GM12801 (cell line): ENCODE data around the gene GPR146.

ENCODE experiments used
- TF ChIP-seq, protein P1 (sequence below): IDR thresholded peaks from one replicate; pipeline ENCODE4 v1.5.1; 2011; ENCODE audit warnings: control low read depth; ENCODE audit not compliant: insufficient read length; ENCODE audit errors: extremely low read depth

GPR146 gene

DNA sequence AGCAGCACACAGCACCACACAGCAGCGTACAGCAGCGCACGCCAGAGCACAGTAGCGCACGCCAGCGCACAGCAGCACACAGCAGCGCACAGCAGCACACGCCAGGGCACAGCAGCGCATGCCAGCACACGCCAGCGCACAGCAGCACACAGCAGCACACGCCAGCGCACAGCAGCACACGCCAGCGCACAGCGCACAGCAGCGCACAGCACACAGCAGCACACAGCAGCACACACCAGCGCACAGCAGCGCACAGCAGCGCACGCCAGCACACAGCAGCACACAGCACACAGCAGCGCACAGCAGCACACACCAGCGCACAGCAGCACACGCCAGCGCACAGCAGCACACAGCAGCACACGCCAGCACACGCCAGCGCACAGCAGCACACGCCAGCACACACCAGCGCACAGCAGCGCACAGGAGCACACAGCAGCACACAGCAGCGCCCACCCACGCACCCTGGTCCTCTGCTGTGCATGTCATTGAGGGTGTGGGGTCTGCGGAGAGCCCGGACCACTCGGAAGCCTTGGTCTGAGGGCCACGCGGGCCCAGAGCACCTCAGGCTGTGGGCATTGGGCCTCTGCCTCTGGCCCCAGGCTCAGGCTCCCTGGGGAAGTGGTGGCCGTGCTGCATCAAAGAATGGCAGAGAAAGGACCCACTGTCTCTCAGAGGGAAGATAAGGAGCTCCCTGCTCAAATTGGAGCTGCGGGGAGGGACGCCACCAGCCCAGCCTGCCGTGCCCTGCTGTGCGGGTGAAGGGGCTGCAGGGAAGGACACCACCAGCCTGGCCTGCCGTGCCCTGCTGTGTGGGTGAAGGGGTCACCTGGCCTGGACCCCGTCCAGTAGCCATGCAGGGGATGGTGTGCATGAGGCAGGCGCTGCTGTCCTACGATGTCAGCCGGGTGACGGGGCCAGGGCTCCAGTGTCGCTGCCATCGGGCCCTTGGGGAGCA is 27.5 kb upstream of the GPR146 start:
- TF ChIP-seq, protein P1, sequence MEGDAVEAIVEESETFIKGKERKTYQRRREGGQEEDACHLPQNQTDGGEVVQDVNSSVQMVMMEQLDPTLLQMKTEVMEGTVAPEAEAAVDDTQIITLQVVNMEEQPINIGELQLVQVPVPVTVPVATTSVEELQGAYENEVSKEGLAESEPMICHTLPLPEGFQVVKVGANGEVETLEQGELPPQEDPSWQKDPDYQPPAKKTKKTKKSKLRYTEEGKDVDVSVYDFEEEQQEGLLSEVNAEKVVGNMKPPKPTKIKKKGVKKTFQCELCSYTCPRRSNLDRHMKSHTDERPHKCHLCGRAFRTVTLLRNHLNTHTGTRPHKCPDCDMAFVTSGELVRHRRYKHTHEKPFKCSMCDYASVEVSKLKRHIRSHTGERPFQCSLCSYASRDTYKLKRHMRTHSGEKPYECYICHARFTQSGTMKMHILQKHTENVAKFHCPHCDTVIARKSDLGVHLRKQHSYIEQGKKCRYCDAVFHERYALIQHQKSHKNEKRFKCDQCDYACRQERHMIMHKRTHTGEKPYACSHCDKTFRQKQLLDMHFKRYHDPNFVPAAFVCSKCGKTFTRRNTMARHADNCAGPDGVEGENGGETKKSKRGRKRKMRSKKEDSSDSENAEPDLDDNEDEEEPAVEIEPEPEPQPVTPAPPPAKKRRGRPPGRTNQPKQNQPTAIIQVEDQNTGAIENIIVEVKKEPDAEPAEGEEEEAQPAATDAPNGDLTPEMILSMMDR = no peak

DNA sequence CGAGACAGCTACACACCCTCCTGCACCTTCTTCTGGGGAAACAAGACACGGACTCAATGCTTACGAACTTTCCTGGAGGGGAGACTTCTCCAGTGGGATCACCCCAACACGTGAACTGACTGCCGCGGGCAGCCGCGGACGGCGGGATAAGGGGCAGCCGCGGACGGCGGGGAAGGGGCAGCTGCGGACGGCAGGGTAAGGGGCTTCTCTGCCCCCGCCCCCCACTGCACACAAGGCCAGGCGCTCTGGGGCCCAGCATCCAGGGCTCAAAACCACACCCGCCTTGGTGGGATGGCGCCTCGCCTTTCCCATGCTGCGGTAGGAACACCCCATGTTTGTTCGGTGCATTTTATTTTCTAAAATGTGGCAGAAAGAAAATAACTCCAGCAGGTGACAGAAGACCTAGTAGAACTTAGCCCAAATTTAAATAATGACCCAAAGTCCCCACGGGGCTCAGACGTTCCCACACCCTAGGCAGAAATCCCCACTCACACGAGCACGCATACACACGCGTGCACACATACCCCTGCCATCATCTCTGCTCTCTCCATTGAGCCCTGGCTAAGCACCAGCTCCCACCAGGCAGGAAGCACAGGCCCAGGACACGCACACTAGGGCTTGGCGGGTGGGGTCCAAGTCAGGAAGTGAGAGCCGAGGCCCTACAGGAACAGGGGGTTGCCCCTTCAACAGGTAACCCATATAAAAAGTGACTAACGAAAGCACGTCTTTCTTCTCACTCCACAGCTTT is 26.6 kb upstream of the GPR146 start:
- TF ChIP-seq, protein P1 = no peak

DNA sequence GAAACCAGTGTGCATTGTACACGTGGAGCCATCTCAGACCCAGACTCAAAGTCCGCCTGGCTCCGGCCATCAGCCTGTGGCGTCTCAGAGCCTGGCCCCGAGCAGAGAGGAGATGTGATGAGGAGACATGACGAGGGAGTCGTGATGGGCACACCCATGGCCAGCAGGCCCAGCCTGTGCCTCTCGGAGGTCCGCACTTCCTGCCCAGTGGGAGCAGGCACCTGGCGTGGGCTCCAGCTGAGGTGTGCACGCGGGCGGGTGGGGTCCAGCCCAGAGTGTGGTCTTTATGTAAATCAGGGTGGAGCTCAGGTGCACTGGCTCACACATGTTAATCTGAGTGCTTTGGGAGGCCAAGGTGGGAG is 26.0 kb upstream of the GPR146 start:
- TF ChIP-seq, protein P1 = no peak

DNA sequence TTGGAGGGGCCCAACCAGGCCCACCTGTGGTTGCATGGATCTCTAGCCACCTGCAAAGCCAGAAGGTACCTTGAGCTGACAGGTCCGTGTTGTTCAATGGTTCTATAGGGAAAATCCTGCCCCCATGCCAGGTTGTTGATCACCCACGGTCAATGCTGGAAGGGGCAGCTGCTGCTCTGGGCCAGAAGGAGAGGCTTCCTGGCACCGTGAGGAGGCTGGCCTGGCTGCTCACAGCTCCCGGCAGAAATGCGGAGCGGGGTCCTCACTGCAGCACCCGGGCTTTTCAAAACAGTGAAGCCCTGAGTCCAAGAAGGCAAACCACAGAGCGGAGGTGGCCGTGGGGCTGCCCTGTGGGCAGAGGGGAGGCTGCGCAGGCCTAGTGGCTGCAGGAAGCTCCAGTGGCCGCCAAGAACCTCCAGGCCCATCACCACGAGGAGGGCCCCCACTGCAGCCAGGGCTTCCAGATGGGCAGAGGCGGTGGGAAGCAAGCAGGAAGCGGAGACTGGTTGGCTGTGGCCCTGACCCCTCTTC is 25.0 kb upstream of the GPR146 start:
- TF ChIP-seq, protein P1 = no peak

DNA sequence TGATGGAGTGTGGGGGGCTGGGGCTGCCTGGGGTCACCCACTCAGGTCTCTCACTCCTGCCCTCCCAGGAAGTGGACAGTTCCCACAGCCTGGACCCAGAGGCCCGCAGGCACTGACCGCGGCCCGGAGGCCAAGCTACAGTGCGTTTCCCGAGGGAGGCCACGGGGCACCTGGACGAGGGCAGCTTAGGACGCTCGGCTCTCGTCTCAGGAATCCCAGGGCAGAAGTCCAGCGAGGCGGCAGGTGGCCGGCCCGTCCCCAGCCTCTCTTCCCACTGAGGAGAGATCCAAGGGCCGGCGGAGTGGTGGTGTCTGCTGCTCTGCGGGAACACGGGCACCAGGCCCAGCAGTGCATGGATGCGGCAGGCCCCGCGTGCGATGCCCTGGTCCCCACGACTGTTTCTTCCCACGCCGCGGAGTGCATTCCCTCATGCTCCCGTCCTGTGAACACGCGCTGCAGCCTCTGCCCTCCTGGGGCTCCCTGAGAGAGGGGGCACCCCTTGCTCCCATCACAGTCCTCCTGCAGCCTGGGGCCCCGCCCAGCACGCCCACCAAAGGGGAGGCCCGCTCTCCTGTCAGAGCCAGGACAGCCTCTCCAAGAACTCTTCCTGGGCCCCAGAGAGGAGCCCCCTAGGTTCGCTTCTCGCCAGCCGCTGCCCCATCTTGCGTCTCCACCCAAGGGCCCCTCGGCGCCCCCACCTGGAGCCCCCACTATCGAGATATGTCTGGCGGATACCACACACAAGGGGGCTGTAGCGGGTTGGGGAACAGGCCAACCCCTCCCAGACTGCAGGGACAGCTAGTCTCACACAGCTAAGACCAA is 24.3 kb upstream of the GPR146 start:
- TF ChIP-seq, protein P1 = no peak

DNA sequence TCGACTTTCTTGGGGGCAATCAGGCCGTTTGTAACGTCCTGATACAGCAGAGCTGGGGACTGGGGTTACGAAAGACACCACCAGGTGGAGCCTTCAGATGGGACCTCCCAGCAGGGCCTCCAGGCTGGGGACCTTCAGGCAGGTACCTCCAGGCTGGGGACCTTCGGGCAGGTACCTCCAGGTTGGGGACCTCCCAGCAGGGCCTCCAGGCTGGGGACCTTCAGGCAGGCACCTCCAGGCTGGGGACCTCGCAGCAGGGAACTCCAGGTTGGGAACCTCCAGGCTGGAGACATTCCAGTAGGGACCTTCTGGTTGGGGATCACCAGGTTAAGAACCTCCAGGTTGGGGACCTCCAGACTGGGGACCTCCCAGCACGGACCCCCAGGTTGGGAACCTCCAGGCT is 23.5 kb upstream of the GPR146 start:
- TF ChIP-seq, protein P1 = no peak

DNA sequence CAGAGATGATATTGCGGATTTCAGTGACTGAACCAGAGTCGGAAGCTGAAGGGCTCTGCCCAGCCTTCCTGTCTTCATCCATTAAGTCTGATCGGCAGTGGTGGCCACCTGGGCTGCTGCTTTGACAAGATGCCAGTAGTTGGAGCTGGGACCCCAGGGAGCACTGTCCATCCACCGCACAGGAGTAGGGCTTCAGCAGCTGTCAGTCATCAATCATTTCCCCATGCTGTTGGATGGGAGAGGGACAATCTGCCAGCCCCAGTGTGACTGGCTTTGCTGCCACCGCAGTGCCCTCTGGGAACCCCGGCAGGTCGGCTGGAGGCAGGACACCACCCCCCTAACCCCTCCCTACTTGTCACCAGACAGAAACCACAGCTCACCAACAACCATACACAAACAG is 23.0 kb upstream of the GPR146 start:
- TF ChIP-seq, protein P1 = no peak
